GM12878 (cell line): ENCODE results near the gene PDGFA. TPM values are rescaled to one million over a fixed set of nuclear protein-coding genes. Genes with fewer than 3 reads are reported as not detected.

Experiments used
- CHD4 ChIP-seq: fragments of 200-600 bp; sonication (generic); IDR thresholded peaks from 2 replicates; pipeline ENCODE4 v1.6.1; 2016; ENCODE audit warnings: mild to moderate bottlenecking
- CUX1 ChIP-seq: IDR thresholded peaks from 2 replicates; pipeline ENCODE4 v1.6.1; 2012; ENCODE audit warnings: improper control_type of control experiment, low read depth, low read length; ENCODE audit not compliant: insufficient replicate concordance
- JUND ChIP-seq: IDR thresholded peaks from 2 replicates; pipeline ENCODE4 v1.6.1; 2012; ENCODE audit warnings: low read depth, mild to moderate bottlenecking, low read length, improper control_type of control experiment, moderate library complexity
- PML ChIP-seq: IDR thresholded peaks from 2 replicates; pipeline ENCODE4 v1.6.1; 2012; ENCODE audit warnings: low read length, inconsistent platforms
- RELA ChIP-seq: fragments of 450-650 bp; IDR thresholded peaks from 2 replicates; pipeline ENCODE4 v1.8.0; 2014; ENCODE audit warnings: borderline replicate concordance; ENCODE audit not compliant: partially characterized antibody
- REST ChIP-seq: IDR thresholded peaks from 2 replicates; pipeline ENCODE4 v1.6.1; 2012; ENCODE audit warnings: mild to moderate bottlenecking, low read depth, low read length
- YY1 ChIP-seq: IDR thresholded peaks from 2 replicates; pipeline ENCODE4 v1.6.1; 2011; ENCODE audit warnings: low read depth, mild to moderate bottlenecking, low read length
- polyA plus RNA-seq, 11 experiments: library from polyadenylated mRNA; depleted of rRNA in 4 of 11; unstranded in 6 of 11; stranded (reverse) in 5 of 11; fragments of >200 nt; fragmentation: Nextera tagmentation in 4 of 11; fragmentation: Illumina TruSeq in 1 of 11; extraction: Ambion mirVana in 4 of 11; extraction: Trizol in 1 of 11; gene quantifications; 1 replicate in 1 of 11; 2 replicates in 10 of 11; pipeline versions ENCODE4 v1.2.1 to v1.2.3, GENCODE V29; 2011 to 2016; ENCODE audit warnings: inconsistent platforms in 2 of 11, missing spikeins in 2 of 11, low read depth in 1 of 11
- total RNA-seq, 4 experiments: library from RNA; depleted of rRNA in 3 of 4; stranded (reverse); fragments of >200 nt in 3 of 4; fragmentation: Illumina TruSeq in 1 of 4; extraction: Trizol in 1 of 4; gene quantifications; 2 replicates each; pipeline versions ENCODE4 v1.2.1 to v1.2.3, GENCODE V29; 2013 to 2021

The PDGFA gene
- total and polyA plus RNA-seq, 10 of the 15 experiments (the other 5 are each of a cell fraction or from before 2014, with no cell fraction given), result 2.5 to 10.0 (median 5.6) TPM

GRCh38 chr7:457814-458510 is 61.7 kb downstream of the PDGFA start (continued):
- TF ChIP-seq REST (no peak), RELA (no peak), JUND (no peak), PML (no peak), YY1 (no peak), CUX1 (no peak), CHD4 (no peak)
